ENCODE measurements around the gene LRRTM2. TPM values are rescaled to one million over a fixed set of nuclear protein-coding genes. Genes with fewer than 3 reads are reported as not detected.

The LRRTM2 gene
- total RNA-seq, 5 donors from 2014 or later (not counting 1 experiment from before 2014, with no cell fraction given): 0.03 to 0.33 (median 0.16) TPM; not detected in 1

DNA sequence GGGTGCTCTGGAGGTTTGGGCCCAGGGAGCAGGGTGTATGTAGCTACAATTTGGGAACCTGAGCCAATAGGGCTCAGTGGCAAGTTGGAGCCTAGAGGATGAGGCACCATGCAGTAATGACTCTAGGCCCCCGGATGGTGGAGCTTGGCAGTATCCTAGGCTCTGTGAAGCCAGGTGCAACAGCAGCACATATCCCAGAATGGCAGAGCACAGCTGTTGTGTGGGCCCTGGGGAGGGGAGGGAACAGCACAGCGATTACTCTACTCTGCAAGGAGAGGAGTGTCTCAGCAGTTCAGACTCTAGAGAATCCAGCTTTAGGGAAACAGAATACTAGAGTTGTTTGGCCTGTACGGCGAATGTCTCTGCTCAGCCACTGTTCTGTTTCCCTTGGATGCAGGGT lies 56.1 kb downstream of the LRRTM2 start:
- Mint-ChIP-seq H3K27ac (no peak overlapping the region), H3K27me3 (peaks cover 4 to 8% of the 10 kb centered on the region in 2 donors), H3K4me1 (no peaks in the 10 kb centered on the region), H3K4me3 (no peak overlapping the region), H3K36me3 (peaks cover 8% of the 10 kb centered on the region), H3K9me3 (no peaks in the 10 kb centered on the region)
- H3K9me3 ChIP-seq: no peaks in the 10 kb centered on the region
- DNase-seq (no peak), ATAC-seq (replicated peaks in 1 of 4) (no peak)
- H3K27me3 ChIP-seq (replicated peaks in 1 of 2; ENCODE audit: control insufficient read depth in 2 of 2, extremely low read depth in 1 of 2, insufficient read depth in 2 of 2, low read length in 1 of 2): peaks cover 0 to 7% of the 10 kb centered on the region in 2 experiments
- H3K36me3 ChIP-seq (ENCODE audit: control insufficient read depth in 2 of 2, extremely low read depth in 1 of 2, insufficient read depth in 1 of 2, low read length in 1 of 2): no peaks in the 10 kb centered on the region
- WGBS (ENCODE audit: insufficient coverage): 96% methylated on average over 3 of the region's 4 CpGs
- ChIA-PET POLR2A (no interaction called here), CTCF (no interaction called here)
- H3K4me3 ChIP-seq (ENCODE audit: control insufficient read depth in 1 of 2, extremely low read depth in 1 of 2, low read length in 1 of 2): no peak overlapping the region
- H3K4me1 ChIP-seq (ENCODE audit: control insufficient read depth in 1 of 2, extremely low read depth in 1 of 2, insufficient read depth in 2 of 2, low read length in 2 of 2): no peaks in the 10 kb centered on the region
- no peak overlapping the region for H3K27ac ChIP-seq (ENCODE audit: low read length)

Other genes with a start within 250 kb of the LRRTM2 start
- gene CTNNA1, start 121.9 kb downstream of the LRRTM2 start, total RNA-seq: 10 to 100 TPM; 13.5 to 33.3 (median 18.5) TPM

All from T-cell (primary cell).